Measurements from ENCODE around the gene DAPK1. TPM values are rescaled to one million over a fixed set of nuclear protein-coding genes. Genes with fewer than 3 reads are reported as not detected.

DAPK1 gene
- polyA plus RNA-seq, 2 of the 4 experiments (the other 2 are of a cell fraction) = 55.2 to 67.2 TPM

DNA sequence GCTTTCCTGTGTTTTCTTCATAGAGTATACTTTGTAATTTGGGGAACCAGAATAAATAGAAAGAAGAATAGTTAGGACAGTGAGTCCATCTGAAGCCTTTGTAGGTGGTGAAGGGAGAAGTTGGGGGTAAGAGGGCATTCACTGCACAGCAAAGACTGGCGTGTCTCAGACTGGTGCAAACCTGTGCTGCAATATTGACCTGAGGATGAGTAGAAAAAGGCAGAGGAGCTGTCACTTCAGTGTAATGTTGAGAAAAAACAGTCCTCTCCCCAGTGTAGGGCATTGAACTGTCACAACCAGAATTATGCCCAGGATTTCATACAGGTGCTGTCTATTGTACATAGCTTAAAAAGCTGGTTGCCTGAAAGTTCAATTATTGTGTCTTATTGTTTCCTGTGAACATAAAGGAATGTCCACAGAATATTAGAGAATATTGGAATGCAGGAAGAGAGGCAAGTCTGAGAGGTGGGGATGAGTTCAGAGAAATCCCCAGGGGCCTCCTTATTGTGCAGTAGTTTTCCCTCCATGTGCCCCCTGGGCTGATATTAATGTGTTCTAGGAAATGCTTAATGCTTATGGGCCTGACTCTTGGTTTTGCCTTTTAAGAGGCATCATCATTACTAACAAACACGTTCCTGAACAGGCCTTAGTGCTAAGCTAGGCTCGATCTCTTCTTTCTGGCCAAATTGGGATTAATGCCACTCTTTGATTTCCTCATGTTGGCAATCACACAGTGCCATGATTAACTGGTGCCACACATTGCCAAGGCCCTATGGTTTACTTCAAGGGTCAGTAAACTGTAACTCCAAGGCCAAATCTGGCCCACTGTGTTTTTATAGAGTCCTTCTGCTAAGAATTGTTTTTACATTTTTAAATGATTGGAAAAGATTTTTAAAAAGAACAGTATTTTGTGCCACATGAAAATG lies 34.0 kb downstream of the DAPK1 start:
- FAIRE-seq (no peak), DNase-seq (ENCODE audit: low read depth in 1 of 2, low spot score in 1 of 2) (no peak), ATAC-seq (no peak)
- POLR2A ChIA-PET = no interaction called here
- H3K4me2 ChIP-seq = no peak overlapping the region
- TF ChIP-seq ELK1 (IDR thresholded peaks at IDR 0.05; ENCODE audit: low read depth, low read length) = no peak
- no peak for TF ChIP-seq HOXA7 (CRISPR knock-in tag; IDR thresholded peaks at IDR 0.05)
- no peak for TF ChIP-seq CBX2 (IDR thresholded peaks at IDR 0.05; ENCODE audit: borderline replicate concordance, low read depth)
- TF ChIP-seq FOXS1 (CRISPR knock-in tag; IDR thresholded peaks at IDR 0.05) = no peak
- no peak for TF ChIP-seq ZC3H11A (IDR thresholded peaks at IDR 0.05)
- TF ChIP-seq PHF8 (IDR thresholded peaks at IDR 0.05; ENCODE audit: borderline replicate concordance, low read depth) = no peak
- TF ChIP-seq TP53 (CRISPR knock-in tag; IDR thresholded peaks at IDR 0.05) = no peak
- no peak for TF ChIP-seq RAD21 (conservative IDR thresholded peaks at IDR 0.05 in 1 of 2, IDR thresholded peaks at IDR 0.05 in 1 of 2)
- TF ChIP-seq CBX8 (IDR thresholded peaks at IDR 0.05) = no peak
- H3K4me1 ChIP-seq = peaks cover 27% of the 10 kb centered on the region
- H3K27ac ChIP-seq = no peak overlapping the region
- CTCF ChIA-PET = interaction anchor here (0.6 to 0.9 kb wide), 2 partner anchors 42 to 1039 kb away, joined by 3 read pairs; no protein-coding TSS in a partner anchor
- WGBS (ENCODE audit: missing lambda C conversion rate) = 92% methylated on average over 3 of the region's 3 CpGs
- H3K9me3 ChIP-seq = no peaks in the 10 kb centered on the region
- no peak overlapping the region for H3K4me3 ChIP-seq

- H3K4me3 ChIP-seq = no peak overlapping the region
- FAIRE-seq (no peak), ATAC-seq (no peak), DNase-seq (ENCODE audit: low read depth in 1 of 2, low spot score in 1 of 2) (no peak)
- no peak overlapping the region for H3K27ac ChIP-seq
- no peak overlapping the region for H3K4me2 ChIP-seq
- no peaks in the 10 kb centered on the region for H3K9me3 ChIP-seq
- no peak for TF ChIP-seq HOXB5 (CRISPR knock-in tag; IDR thresholded peaks at IDR 0.05)
- TF ChIP-seq POLR2AphosphoS2 (conservative IDR thresholded peaks at IDR 0.05; ENCODE audit: low read length) = no peak
- no peak for TF ChIP-seq PBX3 (IDR thresholded peaks at IDR 0.05)
- no peak for TF ChIP-seq JUNB (IDR thresholded peaks at IDR 0.05)
- no peak for TF ChIP-seq GATA3 (IDR thresholded peaks at IDR 0.05; ENCODE audit: borderline replicate concordance)
- no peak for TF ChIP-seq ZC3H11A (IDR thresholded peaks at IDR 0.05)
- TF ChIP-seq RCOR1 (IDR thresholded peaks at IDR 0.05; ENCODE audit: low read depth, low read length) = no peak
- TF ChIP-seq HOXA7 (CRISPR knock-in tag; IDR thresholded peaks at IDR 0.05) = no peak
- peaks cover 24% of the 10 kb centered on the region for H3K4me1 ChIP-seq
- 97% methylated on average over 2 of the region's 2 CpGs for WGBS (ENCODE audit: missing lambda C conversion rate)
- CTCF ChIA-PET = no interaction called here
- POLR2A ChIA-PET = no interaction called here
Observed at GRCh38 chr9:87533271-87533670, 35.6 kb downstream of the DAPK1 start.

DNA sequence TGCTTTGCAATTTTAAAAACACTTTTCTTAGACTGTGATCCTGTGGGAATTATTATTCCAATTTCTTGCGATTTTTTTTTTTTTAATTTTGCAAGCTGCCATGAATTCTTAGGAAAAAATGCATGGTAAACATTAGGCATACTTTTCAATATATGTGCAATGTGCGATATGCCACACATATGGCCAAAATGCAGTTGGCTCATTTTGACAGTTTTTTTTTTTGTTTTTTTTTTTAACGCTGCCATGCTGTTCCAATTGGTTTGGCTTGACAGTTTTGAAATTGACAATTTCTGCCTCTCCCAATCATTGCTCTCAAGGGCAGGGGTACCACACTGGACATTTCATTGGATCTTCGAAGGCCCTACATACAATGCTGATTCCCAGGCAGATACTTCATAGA lies 36.4 kb downstream of the DAPK1 start:
- WGBS (ENCODE audit: missing lambda C conversion rate) = 87% methylated on average over 4 of the region's 4 CpGs
- no peaks in the 10 kb centered on the region for H3K9me3 ChIP-seq
- TF ChIP-seq, protein P1, sequence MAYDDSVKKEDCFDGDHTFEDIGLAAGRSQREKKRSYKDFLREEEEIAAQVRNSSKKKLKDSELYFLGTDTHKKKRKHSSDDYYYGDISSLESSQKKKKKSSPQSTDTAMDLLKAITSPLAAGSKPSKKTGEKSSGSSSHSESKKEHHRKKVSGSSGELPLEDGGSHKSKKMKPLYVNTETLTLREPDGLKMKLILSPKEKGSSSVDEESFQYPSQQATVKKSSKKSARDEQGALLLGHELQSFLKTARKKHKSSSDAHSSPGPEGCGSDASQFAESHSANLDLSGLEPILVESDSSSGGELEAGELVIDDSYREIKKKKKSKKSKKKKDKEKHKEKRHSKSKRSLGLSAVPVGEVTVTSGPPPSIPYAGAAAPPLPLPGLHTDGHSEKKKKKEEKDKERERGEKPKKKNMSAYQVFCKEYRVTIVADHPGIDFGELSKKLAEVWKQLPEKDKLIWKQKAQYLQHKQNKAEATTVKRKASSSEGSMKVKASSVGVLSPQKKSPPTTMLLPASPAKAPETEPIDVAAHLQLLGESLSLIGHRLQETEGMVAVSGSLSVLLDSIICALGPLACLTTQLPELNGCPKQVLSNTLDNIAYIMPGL (CRISPR knock-in tag; IDR thresholded peaks at IDR 0.05; ENCODE audit: borderline replicate concordance) = no peak
- TF ChIP-seq CHD2 (IDR thresholded peaks at IDR 0.05; ENCODE audit: low read length, partially characterized antibody) (no peak), NPAS2 (CRISPR knock-in tag; IDR thresholded peaks at IDR 0.05; ENCODE audit: borderline replicate concordance) (no peak), HOXB5 (CRISPR knock-in tag; IDR thresholded peaks at IDR 0.05) (no peak), EHF (CRISPR knock-in tag; IDR thresholded peaks at IDR 0.05) (no peak), RARB (CRISPR knock-in tag; IDR thresholded peaks at IDR 0.05) (no peak), ELK1 (IDR thresholded peaks at IDR 0.05; ENCODE audit: low read depth, low read length) (no peak), KDM1A (IDR thresholded peaks at IDR 0.05; ENCODE audit: low read depth) (no peak), HOXB13 (CRISPR knock-in tag; IDR thresholded peaks at IDR 0.05; ENCODE audit: low read depth) (no peak), ZNF302 (CRISPR knock-in tag; IDR thresholded peaks at IDR 0.05) (no peak), EP300 (IDR thresholded peaks at IDR 0.05) (no peak), MYC (IDR thresholded peaks at IDR 0.05; ENCODE audit: borderline replicate concordance, low read length) (no peak)
- TF ChIP-seq, protein P2, sequence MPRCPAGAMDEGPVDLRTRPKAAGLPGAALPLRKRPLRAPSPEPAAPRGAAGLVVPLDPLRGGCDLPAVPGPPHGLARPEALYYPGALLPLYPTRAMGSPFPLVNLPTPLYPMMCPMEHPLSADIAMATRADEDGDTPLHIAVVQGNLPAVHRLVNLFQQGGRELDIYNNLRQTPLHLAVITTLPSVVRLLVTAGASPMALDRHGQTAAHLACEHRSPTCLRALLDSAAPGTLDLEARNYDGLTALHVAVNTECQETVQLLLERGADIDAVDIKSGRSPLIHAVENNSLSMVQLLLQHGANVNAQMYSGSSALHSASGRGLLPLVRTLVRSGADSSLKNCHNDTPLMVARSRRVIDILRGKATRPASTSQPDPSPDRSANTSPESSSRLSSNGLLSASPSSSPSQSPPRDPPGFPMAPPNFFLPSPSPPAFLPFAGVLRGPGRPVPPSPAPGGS (IDR thresholded peaks at IDR 0.05) = no peak
- CTCF ChIA-PET = no interaction called here
- FAIRE-seq = no peak
- H3K4me2 ChIP-seq = no peak overlapping the region
- no peak for DNase-seq (ENCODE audit: low read depth in 1 of 2, low spot score in 1 of 2)
- no peak overlapping the region for H3K27ac ChIP-seq
- POLR2A ChIA-PET = no interaction called here
- H3K4me3 ChIP-seq = no peak overlapping the region
- peaks cover 24% of the 10 kb centered on the region for H3K4me1 ChIP-seq
- ATAC-seq = no peak

Measured in A549 (cell line).